Mucosa of stomach (tissue), 1 donor: ENCODE results near the gene PRPF6.

ENCODE experiments used
- H3K27me3 ChIP-seq: one replicate; pipeline ENCODE4 v1.7.0; 2013; ENCODE audit warnings: mild to moderate bottlenecking, low read length; ENCODE audit not compliant: control insufficient read depth, insufficient read depth
- H3K36me3 ChIP-seq: one replicate; pipeline ENCODE4 v1.7.0; 2013; ENCODE audit warnings: low read length; ENCODE audit not compliant: control insufficient read depth, insufficient read depth
- H3K4me1 ChIP-seq: one replicate; pipeline ENCODE4 v1.7.0; 2013; ENCODE audit warnings: mild to moderate bottlenecking, low read length; ENCODE audit not compliant: control insufficient read depth, insufficient read depth
- H3K4me3 ChIP-seq: one replicate; pipeline ENCODE4 v1.7.0; 2013; ENCODE audit warnings: low read length
- H3K9ac ChIP-seq: one replicate; pipeline ENCODE4 v1.7.0; 2013; ENCODE audit warnings: mild to moderate bottlenecking, low read length, moderate library complexity
- H3K9me3 ChIP-seq: one replicate; pipeline ENCODE4 v1.7.0; 2013; ENCODE audit warnings: mild to moderate bottlenecking, low read length, moderate library complexity; ENCODE audit not compliant: control insufficient read depth
- donor health status: Pancreatic carcinoma.

PRPF6 gene

DNA sequence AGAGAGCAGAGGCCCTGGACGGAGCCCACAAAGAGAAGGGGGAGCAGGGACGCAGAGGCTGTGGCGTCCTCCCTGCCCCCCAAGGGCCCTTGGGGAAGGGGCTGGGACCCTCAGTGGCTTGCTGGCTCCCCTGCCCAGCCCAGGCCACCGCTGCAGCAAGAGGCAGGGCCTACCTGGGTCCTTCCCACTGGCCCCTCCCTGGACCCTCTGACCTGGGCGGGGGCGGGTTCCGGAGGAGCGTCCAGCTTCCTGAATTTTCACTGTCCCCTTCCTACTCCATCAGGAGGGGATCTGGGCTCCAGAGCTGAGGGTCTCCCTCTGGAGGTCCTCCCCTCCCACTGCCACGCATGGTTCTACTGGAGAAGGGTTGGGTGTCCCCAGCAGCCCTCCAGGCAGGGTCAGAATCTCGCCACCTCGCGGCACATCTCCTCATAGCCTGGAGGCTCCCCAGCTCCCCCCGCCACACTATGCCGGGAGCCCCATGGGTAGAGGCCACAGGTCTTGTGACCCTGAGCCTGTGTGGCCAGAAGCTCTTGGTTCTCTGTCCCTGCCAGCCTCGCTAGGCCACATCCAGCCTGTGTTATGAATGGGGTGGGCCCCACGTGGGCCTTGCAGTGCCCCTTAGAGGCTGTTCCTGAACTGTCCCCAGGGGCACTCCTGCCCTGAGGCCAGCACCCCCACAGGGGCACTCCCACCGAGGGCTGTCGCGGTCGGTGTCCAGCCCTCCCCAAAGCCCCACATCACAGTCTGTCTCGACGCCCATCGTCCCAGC, 69.5 kb downstream of the PRPF6 start:
- Histone ChIP-seq H3K4me1 (no peaks in the 10 kb centered on the region), H3K4me3 (no peak overlapping the region), H3K27me3 (peaks cover 87% of the 10 kb centered on the region), H3K36me3 (no peaks in the 10 kb centered on the region), H3K9me3 (no peaks in the 10 kb centered on the region), H3K9ac (no peak overlapping the region)

DNA sequence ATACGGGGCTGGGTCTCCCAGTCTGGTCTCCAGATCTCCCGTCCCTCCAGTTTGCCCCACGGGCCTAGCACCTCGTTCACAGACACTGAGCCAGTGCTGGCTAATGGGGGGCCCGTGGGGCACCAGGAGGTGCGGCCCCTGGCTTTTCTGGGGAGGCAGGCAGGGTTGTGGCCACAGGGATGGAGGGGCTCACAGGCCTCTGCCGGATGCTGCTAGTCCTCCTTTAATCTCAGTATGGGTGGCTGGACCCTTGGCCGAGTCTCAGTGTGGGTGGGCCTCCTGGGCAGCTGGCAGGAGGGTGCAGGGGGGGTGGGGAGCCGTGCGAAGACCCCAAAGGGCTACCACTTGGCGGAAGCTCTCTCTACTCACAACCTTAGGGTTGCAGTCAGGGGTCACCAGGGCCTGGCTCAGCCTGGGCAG, 70.1 kb downstream of the PRPF6 start:
- Histone ChIP-seq H3K27me3 (peaks cover 87% of the 10 kb centered on the region), H3K36me3 (no peaks in the 10 kb centered on the region), H3K4me3 (no peak overlapping the region), H3K9ac (no peak overlapping the region), H3K9me3 (no peaks in the 10 kb centered on the region), H3K4me1 (no peaks in the 10 kb centered on the region)

DNA sequence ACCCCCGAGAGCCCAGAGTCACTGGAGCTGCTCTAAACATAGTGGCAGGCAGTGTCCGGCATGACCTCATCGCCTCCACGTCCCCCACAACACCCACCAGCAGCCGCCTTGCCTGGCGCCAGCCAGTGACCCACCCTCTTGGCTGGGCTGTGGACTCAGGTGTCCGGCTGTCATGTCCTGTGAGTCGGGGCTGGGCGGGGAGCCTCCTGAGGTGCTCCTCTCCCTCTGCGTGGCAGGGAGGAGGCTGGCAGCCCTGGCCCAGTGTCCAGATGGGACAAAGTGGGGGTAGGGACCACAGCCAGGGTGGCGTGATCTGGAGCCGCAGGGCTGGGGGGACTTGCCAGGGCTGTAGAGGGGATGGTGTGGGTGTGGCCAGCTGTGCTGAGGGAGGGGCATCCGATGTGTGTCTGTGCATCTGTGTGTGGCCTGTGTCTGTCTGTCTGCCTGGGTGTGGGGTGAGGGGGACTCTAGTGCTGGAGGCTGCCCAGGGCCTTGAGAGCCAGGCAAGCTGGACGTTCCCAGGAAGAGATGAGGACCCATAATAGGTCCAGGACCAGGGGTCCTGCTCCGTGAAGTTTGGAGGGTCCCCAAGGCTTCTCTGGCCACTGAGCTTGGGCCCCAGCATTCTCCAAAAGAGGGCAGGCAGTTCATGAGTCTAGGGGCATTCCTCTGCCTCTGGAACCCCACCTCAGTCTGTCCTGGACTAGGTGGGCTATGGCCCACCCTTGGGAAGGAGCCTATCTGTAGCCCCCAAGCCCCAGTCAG, 70.8 kb downstream of the PRPF6 start:
- no peaks in the 10 kb centered on the region for H3K9me3 ChIP-seq
- peaks cover 86% of the 10 kb centered on the region for H3K27me3 ChIP-seq
- no peaks in the 10 kb centered on the region for H3K36me3 ChIP-seq
- H3K4me3 ChIP-seq: no peak overlapping the region
- no peaks in the 10 kb centered on the region for H3K4me1 ChIP-seq
- H3K9ac ChIP-seq: no peak overlapping the region

DNA sequence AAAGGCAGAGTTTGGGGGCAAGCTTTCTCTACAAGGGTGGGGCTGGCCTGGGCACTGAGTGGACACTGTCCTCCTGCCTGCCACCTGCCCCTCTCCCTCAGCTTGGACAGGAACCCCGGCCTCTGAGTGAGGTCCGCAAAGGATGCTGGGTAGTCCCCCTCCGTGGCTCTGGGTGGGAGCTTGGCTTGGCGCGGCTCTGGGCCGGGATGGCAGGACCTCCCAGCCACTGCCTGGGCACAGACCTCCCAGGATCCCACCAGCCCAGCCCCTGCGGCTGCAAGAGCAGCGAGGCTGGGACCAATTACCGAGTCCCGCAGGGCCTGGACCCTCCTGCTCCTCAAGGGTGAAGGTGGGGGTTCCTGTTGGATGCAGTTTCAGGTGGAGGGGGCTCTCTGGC, 71.4 kb downstream of the PRPF6 start:
- no peak overlapping the region for H3K9ac ChIP-seq
- peaks cover under 1% of the 10 kb centered on the region for H3K4me1 ChIP-seq
- no peaks in the 10 kb centered on the region for H3K9me3 ChIP-seq
- peaks cover 86% of the 10 kb centered on the region for H3K27me3 ChIP-seq
- no peaks in the 10 kb centered on the region for H3K36me3 ChIP-seq
- no peak overlapping the region for H3K4me3 ChIP-seq

DNA sequence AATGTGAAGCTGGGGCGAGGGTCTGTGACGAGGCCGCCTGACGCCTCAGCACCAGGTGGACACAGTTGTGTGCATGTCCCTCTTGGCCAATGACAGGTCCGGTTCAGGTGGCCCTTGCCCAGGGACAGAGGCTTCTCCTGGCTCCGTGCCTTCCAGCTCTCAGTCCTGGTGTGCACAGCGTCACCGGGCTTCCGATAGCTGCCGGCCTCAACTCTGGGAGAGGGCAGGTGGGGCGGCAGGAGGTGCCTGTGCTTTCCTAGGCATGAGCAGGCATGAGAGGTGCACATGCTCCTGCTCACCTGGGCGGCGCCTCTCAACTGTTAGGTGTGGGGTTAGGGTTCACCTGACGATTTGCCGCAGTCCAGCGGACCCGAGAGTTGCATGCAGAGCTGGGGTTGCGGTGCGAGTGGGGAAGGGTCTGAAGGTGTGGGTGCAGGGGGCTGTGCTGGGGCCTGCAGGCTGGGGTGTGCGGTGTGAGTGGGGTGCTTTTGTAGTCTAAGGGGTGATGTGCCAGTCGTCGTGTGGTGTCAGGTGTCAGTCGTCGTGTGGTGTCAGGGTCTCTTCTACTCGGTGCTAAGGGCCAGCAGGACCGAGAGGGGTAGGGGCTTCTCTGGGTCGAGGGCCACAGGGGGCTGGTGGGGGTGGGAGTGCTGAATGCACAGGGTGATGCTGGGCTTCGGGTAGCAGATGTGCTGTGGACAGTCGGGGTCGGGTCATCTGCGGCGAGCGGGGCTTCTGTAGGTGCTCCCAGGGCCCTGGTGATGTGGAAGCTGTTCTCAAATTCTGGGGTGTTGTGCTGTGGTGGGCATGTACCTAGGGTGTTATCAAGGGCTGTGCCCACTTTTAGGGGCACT, 72.3 kb downstream of the PRPF6 start:
- Histone ChIP-seq H3K9ac (no peak overlapping the region), H3K4me3 (no peak overlapping the region), H3K27me3 (peaks cover 83% of the 10 kb centered on the region), H3K36me3 (no peaks in the 10 kb centered on the region), H3K4me1 (peaks cover 10% of the 10 kb centered on the region), H3K9me3 (no peaks in the 10 kb centered on the region)

DNA sequence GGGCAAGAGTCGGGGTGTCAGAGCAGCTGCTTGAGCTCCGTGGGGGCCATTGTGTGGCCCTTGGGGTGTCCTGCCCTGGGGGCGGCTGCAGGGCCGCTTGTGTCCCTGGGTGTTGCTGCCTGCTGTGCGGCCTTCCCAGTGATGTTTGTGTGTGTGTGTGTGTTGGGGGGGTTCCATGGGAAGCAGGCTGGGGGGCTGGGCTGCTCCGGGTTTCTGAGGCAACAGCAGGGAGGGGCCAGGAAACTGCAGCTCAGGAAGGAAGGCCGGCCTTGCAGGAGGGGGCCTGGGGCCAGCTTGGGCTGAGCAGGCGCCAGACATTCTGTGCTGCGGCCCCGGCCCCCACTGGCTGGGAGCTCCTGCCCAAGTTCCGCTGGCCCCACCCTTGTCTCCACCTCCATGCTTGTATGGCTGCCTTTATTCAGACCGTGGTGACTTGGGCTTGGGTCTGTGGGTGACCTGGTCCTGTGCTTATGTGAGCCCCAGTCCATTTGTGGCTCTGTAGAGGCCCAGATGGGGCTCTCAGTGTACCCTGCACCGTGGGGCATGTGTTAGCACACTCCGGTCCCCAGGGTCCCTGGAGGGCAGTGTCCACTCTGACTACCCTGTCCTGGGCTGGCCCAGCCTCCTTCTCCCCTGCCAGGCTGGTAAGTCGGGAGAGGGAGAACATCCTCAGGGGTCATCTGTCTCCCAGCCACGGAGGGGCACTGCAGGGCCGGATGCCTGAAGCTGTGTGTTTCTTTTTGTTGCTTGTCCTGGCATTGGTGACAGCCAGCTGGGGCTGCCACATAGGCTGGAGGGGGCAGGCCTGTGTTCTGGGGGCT, 73.1 kb downstream of the PRPF6 start:
- Histone ChIP-seq H3K4me3 (no peak overlapping the region), H3K4me1 (peaks cover 13% of the 10 kb centered on the region), H3K27me3 (peaks cover 77% of the 10 kb centered on the region), H3K36me3 (no peaks in the 10 kb centered on the region), H3K9me3 (no peaks in the 10 kb centered on the region), H3K9ac (no peak overlapping the region)

DNA sequence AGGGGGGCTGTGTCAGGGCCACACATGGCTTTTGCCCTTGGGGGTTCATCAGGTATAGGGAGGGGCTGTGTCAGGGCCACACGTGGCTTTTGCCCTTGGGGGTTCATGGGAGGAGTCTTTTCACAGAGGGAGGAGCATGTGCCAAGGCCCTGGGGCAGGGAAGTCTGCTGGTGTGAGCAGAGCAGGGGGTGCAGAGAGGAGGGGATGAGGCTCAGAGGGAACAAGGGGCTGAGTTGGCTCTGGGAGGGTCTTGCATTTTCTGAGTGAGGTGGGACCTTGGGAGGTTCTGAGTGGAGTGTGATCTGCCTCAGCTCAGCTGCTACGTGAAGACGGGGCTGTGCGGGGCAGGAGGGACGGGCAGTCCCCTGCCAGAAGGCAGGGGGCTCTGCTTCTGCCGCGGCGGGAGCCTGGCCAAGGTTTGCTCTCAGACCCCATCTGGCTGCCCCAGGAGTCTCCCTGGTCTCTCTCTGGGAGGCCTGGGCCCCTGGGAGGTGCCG, 74.5 kb downstream of the PRPF6 start:
- Histone ChIP-seq H3K9ac (no peak overlapping the region), H3K9me3 (no peaks in the 10 kb centered on the region), H3K27me3 (peaks cover 68% of the 10 kb centered on the region), H3K4me1 (peaks cover 13% of the 10 kb centered on the region), H3K36me3 (no peaks in the 10 kb centered on the region), H3K4me3 (no peak overlapping the region)

DNA sequence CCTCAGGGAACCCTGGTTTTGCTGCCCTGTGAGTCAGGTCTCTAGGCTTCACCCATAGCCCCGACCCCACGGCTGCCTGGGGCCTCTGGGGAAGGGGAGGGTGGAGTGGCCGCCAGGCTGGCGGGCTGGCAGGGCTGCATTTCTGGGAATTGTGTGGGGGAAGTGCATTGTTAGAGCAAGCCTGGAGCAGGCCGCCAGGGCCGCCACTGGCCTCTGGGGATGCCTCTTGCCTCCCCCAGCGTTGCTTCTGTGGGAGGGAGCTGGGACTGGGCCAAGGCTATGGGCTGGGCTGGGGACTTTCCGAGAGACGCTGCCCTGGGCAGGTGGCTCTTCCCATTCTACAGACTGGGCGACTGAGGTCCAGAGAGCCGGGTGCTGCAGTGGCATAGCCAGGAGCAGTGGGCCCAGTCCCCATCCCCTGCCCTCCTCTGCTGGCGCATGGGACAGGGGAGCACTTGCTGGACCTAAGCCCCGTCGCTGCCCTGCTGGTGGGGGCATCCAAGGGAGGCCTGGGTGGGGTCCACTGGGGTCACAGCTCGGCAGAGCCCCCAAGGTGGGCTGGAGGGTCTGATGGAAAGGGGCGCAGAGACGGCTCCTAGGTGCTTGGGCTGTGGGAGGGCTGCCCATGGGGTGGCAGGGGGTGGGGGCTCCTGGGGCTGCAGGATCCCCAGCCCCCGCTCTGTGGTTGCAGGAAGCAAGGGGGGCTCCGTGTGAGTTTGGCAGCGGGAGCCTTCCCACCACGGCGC, 75.1 kb downstream of the PRPF6 start:
- Histone ChIP-seq H3K27me3 (peaks cover 62% of the 10 kb centered on the region), H3K4me3 (no peak overlapping the region), H3K36me3 (no peaks in the 10 kb centered on the region), H3K9ac (no peak overlapping the region), H3K9me3 (no peaks in the 10 kb centered on the region), H3K4me1 (peaks cover 13% of the 10 kb centered on the region)

DNA sequence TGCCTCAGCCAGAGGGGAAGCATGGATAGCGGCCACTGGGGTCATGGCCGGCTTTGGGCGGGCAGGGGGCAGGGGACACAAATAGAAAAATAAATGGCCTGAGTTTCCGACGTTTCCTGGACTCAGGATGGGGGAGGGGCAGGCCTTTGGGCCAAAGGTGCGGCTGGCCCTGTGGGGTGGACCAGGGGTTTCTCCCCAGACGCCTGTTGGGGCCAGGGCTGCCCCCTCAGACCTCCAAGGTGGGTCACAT, 75.6 kb downstream of the PRPF6 start:
- Histone ChIP-seq H3K4me1 (peaks cover 13% of the 10 kb centered on the region), H3K36me3 (no peaks in the 10 kb centered on the region), H3K4me3 (no peak overlapping the region), H3K9ac (no peak overlapping the region), H3K27me3 (peaks cover 57% of the 10 kb centered on the region), H3K9me3 (no peaks in the 10 kb centered on the region)

DNA sequence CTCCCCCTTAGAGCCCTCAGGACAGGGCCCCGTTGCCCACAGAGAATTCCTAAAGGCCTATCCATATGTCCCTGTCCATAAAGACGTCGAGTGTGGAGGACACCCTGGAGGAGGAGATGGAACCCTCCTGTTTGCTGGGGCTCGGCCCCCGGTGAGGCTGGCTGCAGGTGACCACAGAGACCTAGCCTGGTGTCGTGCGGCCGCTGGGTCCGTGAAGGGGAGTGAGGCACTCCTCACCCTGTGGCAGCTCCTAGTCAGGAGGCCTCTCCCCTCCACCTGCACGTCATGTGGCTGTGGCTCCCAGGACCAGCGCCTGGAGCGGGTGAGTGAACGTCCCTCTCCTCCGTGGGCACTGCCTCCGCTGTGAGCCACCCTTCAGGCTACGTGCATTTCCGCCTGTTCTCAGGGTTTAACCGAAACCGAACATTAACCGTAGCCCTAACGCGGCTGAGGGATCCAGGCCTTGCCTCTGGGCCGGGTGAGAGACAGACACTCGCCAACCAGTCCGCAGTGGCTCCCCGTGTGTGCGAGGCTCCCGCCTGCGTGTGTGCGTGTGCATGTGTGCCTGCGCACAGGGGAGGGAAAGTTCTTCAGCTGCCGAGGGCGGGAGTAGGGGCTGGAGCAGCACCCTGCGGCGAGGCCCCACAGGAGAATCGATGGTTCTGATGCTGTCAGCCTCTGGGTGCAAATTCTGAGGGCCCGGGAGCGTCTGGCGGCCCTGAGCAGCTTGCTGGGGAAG, 76.1 kb downstream of the PRPF6 start:
- Histone ChIP-seq H3K4me1 (peaks cover 14% of the 10 kb centered on the region), H3K4me3 (no peak overlapping the region), H3K36me3 (no peaks in the 10 kb centered on the region), H3K9ac (no peak overlapping the region), H3K9me3 (no peaks in the 10 kb centered on the region), H3K27me3 (peaks cover 52% of the 10 kb centered on the region)
